Body of pancreas (tissue), 4 donors: ENCODE measurements around the gene TRIM47.

ENCODE experiments used
- CTCF ChIP-seq, 7 experiments: fragments of 450-650 bp in 4 of 7; fragments of 200-600 bp in 3 of 7; sonication (generic) in 3 of 7; IDR thresholded peaks; one replicate each; pipeline ENCODE4 v1.5.1; 2016 to 2019; ENCODE audit warnings: antibody characterized with exemption in 7 of 7
- POLR2A ChIP-seq, 3 donors: fragments of 450-650 bp; IDR thresholded peaks; one replicate each; pipeline ENCODE4 v1.6.1; 2016; ENCODE audit warnings: antibody characterized with exemption in 3 of 3, mild to moderate bottlenecking in 2 of 3

GRCh38 chr17:75834928-75835653, 43.3 kb downstream of the TRIM47 start:
- TF ChIP-seq CTCF (IDR thresholded peaks at IDR 0.05) (no peak), POLR2A (IDR thresholded peaks at IDR 0.05) (no peak)
